HEK293 (cell line): ENCODE data around the gene PARK7.

ENCODE experiments used
- BCL11A ChIP-seq: fragments of 450-650 bp; formaldehyde crosslinking; IDR thresholded peaks from 2 replicates; pipeline ENCODE4 v1.5.1; 2016; ENCODE audit warnings: low read depth, missing biosample characterization, missing genetic modification characterization
- GFI1B ChIP-seq: fragments of 450-650 bp; formaldehyde crosslinking; IDR thresholded peaks from 2 replicates; pipeline ENCODE4 v1.5.1; 2016; ENCODE audit warnings: missing biosample characterization, missing genetic modification characterization
- KLF9 ChIP-seq: fragments of 450-650 bp; formaldehyde crosslinking; IDR thresholded peaks from 2 replicates; pipeline ENCODE4 v1.5.1; 2016; ENCODE audit warnings: missing biosample characterization, missing genetic modification characterization, low read depth
- RBAK ChIP-seq: fragments of 450-650 bp; formaldehyde crosslinking; IDR thresholded peaks from 2 replicates; pipeline ENCODE4 v1.5.1; 2016; ENCODE audit warnings: missing biosample characterization, missing genetic modification characterization
- REPIN1 ChIP-seq: fragments of 450-650 bp; formaldehyde crosslinking; IDR thresholded peaks from 2 replicates; pipeline ENCODE4 v1.5.1; 2017; ENCODE audit warnings: missing biosample characterization, missing genetic modification characterization, low read depth
- SCRT2 ChIP-seq: fragments of 450-650 bp; formaldehyde crosslinking; IDR thresholded peaks from 2 replicates; pipeline ENCODE4 v1.5.1; 2016; ENCODE audit warnings: missing biosample characterization, missing genetic modification characterization
- ZFP3 ChIP-seq: fragments of 450-650 bp; formaldehyde crosslinking; IDR thresholded peaks from 2 replicates; pipeline ENCODE4 v1.5.1; 2016; ENCODE audit warnings: low read depth, missing biosample characterization, missing genetic modification characterization
- ZIC2 ChIP-seq: fragments of 450-650 bp; formaldehyde crosslinking; IDR thresholded peaks from 2 replicates; pipeline ENCODE4 v1.5.1; 2016; ENCODE audit warnings: missing biosample characterization, missing genetic modification characterization
- ZNF175 ChIP-seq: fragments of 450-650 bp; formaldehyde crosslinking; IDR thresholded peaks from 2 replicates; pipeline ENCODE4 v1.5.1; 2016; ENCODE audit warnings: missing biosample characterization, missing genetic modification characterization
- ZNF221 ChIP-seq: fragments of 450-650 bp; formaldehyde crosslinking; IDR thresholded peaks from 2 replicates; pipeline ENCODE4 v1.5.1; 2017; ENCODE audit warnings: missing biosample characterization, missing genetic modification characterization, borderline replicate concordance
- ZNF302 ChIP-seq: fragments of 450-650 bp; formaldehyde crosslinking; IDR thresholded peaks from 2 replicates; pipeline ENCODE4 v1.5.1; 2016; ENCODE audit warnings: missing biosample characterization, missing genetic modification characterization, low read depth
- ZNF391 ChIP-seq: fragments of 450-650 bp; formaldehyde crosslinking; IDR thresholded peaks from 2 replicates; pipeline ENCODE4 v1.5.1; 2016; ENCODE audit warnings: low read depth, missing biosample characterization, missing genetic modification characterization, borderline replicate concordance
- ZNF394 ChIP-seq: fragments of 450-650 bp; formaldehyde crosslinking; IDR thresholded peaks from 2 replicates; pipeline ENCODE4 v1.5.1; 2016; ENCODE audit warnings: missing biosample characterization, missing genetic modification characterization, mild to moderate bottlenecking, moderate library complexity, borderline replicate concordance
- ZNF416 ChIP-seq: fragments of 450-650 bp; formaldehyde crosslinking; IDR thresholded peaks from 2 replicates; pipeline ENCODE4 v1.5.1; 2016; ENCODE audit warnings: missing biosample characterization, missing genetic modification characterization
- ZNF423 ChIP-seq: fragments of 450-650 bp; formaldehyde crosslinking; IDR thresholded peaks from 2 replicates; pipeline ENCODE4 v1.5.1; 2016; ENCODE audit warnings: missing biosample characterization, missing genetic modification characterization
- ZNF473 ChIP-seq: fragments of 450-650 bp; formaldehyde crosslinking; IDR thresholded peaks from 2 replicates; pipeline ENCODE4 v1.5.1; 2017; ENCODE audit warnings: missing biosample characterization, missing genetic modification characterization
- ZNF510 ChIP-seq: fragments of 450-650 bp; formaldehyde crosslinking; IDR thresholded peaks from 2 replicates; pipeline ENCODE4 v1.5.1; 2018; ENCODE audit warnings: mild to moderate bottlenecking, missing genetic modification characterization, missing biosample characterization; ENCODE audit not compliant: insufficient replicate concordance
- ZNF571 ChIP-seq: fragments of 450-650 bp; formaldehyde crosslinking; IDR thresholded peaks from 2 replicates; pipeline ENCODE4 v1.5.0; 2017; ENCODE audit warnings: missing biosample characterization, missing genetic modification characterization
- ZNF585B ChIP-seq: fragments of 450-650 bp; formaldehyde crosslinking; IDR thresholded peaks from 2 replicates; pipeline ENCODE4 v1.5.1; 2016; ENCODE audit warnings: missing biosample characterization, missing genetic modification characterization
- ZNF664 ChIP-seq: fragments of 450-650 bp; formaldehyde crosslinking; IDR thresholded peaks from 2 replicates; pipeline ENCODE4 v1.5.1; 2016; ENCODE audit warnings: missing biosample characterization, missing genetic modification characterization
- ZNF768 ChIP-seq: fragments of 450-650 bp; formaldehyde crosslinking; IDR thresholded peaks from 2 replicates; pipeline ENCODE4 v1.5.1; 2018; ENCODE audit warnings: missing biosample characterization, mild to moderate bottlenecking, missing genetic modification characterization
- ZNF843 ChIP-seq: fragments of 450-650 bp; formaldehyde crosslinking; IDR thresholded peaks from 2 replicates; pipeline ENCODE4 v1.5.1; 2016; ENCODE audit warnings: missing biosample characterization, missing genetic modification characterization
- TF ChIP-seq, protein P1 (sequence below): fragments of 450-650 bp; formaldehyde crosslinking; IDR thresholded peaks from 2 replicates; pipeline ENCODE4; 2016; ENCODE audit warnings: missing biosample characterization, missing genetic modification characterization
- TF ChIP-seq, protein P2 (sequence below): fragments of 450-650 bp; formaldehyde crosslinking; IDR thresholded peaks from 2 replicates; pipeline ENCODE4 v1.5.1; 2016; ENCODE audit warnings: missing biosample characterization, missing genetic modification characterization
- TF ChIP-seq, protein P3 (sequence below): fragments of 450-650 bp; formaldehyde crosslinking; IDR thresholded peaks from 2 replicates; pipeline ENCODE4 v1.5.1; 2016; ENCODE audit warnings: missing biosample characterization, missing genetic modification characterization
- TF ChIP-seq, protein P4 (sequence below): fragments of 450-650 bp; formaldehyde crosslinking; IDR thresholded peaks from 2 replicates; pipeline ENCODE4 v1.5.1; 2016; ENCODE audit warnings: missing biosample characterization, missing genetic modification characterization
- TF ChIP-seq, protein P5 (sequence below): fragments of 450-650 bp; formaldehyde crosslinking; IDR thresholded peaks from 2 replicates; pipeline ENCODE4 v1.5.1; 2017; ENCODE audit warnings: missing biosample characterization, missing genetic modification characterization
- TF ChIP-seq, protein P6 (sequence below): fragments of 450-650 bp; formaldehyde crosslinking; IDR thresholded peaks from 2 replicates; pipeline ENCODE4 v1.5.1; 2016; ENCODE audit warnings: missing biosample characterization, missing genetic modification characterization

Gene PARK7

DNA sequence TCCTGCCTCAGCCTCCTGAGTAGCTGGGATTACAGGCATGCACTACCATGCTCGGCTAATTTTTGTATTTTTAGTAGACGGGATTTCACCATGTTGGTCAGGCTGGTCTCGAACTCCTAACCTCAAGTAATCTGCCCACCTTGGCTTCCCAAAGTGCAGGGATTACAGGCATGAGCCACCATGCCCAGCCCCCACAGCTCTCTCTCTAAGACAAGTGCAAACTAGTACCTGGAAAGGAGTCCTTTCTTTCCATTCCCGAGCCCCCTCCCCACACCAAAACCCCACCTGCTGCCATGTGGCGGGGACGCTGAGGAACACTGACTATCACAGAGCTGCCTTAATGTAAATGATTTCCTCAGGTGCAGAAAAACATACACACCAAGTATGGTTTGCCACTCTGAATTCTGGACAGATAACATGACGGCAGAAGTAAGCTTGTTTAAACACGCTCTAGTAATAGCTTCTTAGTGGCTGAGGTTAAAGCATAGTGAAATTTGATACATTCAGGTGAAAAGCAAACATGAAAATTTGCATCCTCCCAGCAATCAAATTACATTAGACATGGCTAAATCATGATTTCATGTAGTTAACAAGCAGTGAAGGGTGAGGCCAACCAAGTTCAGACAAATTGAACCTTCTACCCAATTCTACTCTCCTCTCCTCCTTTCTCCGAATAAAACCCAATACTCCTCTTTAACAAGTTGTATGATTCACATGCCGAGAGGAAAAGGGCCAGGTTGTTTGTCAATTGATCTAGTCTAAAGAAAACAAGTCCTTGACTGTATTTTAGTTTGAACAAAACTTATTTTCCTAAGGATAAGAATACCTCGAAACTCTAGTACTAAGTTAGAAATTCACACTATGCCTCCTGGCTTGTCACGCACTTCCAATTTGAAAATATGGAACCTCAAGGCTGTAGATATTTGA, 44.8 kb downstream of the PARK7 start (continued):
- TF ChIP-seq SCRT2 (0 out of 2 replicates have a peak, but pooled peaks have one; percentile 38), ZNF302 (tag by site-specific recombination) (no peak), ZNF843 (tag by site-specific recombination) (peak; percentile 65), ZNF394 (tag by site-specific recombination) (peak; percentile 39; the same call in 1 of the 2 replicates), ZFP3 (tag by site-specific recombination) (no peak), BCL11A (tag by site-specific recombination) (peak; percentile 69; the same call in 1 of the 2 replicates), REPIN1 (no peak), ZNF473 (tag by site-specific recombination) (no peak), ZNF423 (no peak), ZNF391 (tag by site-specific recombination) (no peak), ZNF571 (no peak), GFI1B (tag by site-specific recombination) (no peak), RBAK (tag by site-specific recombination) (no peak), ZNF664 (no peak), KLF9 (no peak), ZNF175 (tag by site-specific recombination) (no peak), ZNF416 (tag by site-specific recombination) (no peak), ZNF510 (no peak), ZNF585B (tag by site-specific recombination) (no peak), ZIC2 (tag by site-specific recombination) (no peak), ZNF768 (tag by site-specific recombination) (no peak), ZNF221 (tag by site-specific recombination) (no peak)
- TF ChIP-seq, protein P1, sequence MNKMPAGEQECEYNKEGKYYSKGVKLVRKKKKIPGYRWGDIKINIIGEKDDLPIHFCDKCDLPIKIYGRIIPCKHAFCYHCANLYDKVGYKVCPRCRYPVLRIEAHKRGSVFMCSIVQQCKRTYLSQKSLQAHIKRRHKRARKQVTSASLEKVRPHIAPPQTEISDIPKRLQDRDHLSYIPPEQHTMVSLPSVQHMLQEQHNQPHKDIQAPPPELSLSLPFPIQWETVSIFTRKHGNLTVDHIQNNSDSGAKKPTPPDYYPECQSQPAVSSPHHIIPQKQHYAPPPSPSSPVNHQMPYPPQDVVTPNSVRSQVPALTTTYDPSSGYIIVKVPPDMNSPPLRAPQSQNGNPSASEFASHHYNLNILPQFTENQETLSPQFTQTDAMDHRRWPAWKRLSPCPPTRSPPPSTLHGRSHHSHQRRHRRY (tag by site-specific recombination), result no peak
- TF ChIP-seq, protein P2, sequence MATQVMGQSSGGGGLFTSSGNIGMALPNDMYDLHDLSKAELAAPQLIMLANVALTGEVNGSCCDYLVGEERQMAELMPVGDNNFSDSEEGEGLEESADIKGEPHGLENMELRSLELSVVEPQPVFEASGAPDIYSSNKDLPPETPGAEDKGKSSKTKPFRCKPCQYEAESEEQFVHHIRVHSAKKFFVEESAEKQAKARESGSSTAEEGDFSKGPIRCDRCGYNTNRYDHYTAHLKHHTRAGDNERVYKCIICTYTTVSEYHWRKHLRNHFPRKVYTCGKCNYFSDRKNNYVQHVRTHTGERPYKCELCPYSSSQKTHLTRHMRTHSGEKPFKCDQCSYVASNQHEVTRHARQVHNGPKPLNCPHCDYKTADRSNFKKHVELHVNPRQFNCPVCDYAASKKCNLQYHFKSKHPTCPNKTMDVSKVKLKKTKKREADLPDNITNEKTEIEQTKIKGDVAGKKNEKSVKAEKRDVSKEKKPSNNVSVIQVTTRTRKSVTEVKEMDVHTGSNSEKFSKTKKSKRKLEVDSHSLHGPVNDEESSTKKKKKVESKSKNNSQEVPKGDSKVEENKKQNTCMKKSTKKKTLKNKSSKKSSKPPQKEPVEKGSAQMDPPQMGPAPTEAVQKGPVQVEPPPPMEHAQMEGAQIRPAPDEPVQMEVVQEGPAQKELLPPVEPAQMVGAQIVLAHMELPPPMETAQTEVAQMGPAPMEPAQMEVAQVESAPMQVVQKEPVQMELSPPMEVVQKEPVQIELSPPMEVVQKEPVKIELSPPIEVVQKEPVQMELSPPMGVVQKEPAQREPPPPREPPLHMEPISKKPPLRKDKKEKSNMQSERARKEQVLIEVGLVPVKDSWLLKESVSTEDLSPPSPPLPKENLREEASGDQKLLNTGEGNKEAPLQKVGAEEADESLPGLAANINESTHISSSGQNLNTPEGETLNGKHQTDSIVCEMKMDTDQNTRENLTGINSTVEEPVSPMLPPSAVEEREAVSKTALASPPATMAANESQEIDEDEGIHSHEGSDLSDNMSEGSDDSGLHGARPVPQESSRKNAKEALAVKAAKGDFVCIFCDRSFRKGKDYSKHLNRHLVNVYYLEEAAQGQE (tag by site-specific recombination), result no peak
- TF ChIP-seq, protein P3, sequence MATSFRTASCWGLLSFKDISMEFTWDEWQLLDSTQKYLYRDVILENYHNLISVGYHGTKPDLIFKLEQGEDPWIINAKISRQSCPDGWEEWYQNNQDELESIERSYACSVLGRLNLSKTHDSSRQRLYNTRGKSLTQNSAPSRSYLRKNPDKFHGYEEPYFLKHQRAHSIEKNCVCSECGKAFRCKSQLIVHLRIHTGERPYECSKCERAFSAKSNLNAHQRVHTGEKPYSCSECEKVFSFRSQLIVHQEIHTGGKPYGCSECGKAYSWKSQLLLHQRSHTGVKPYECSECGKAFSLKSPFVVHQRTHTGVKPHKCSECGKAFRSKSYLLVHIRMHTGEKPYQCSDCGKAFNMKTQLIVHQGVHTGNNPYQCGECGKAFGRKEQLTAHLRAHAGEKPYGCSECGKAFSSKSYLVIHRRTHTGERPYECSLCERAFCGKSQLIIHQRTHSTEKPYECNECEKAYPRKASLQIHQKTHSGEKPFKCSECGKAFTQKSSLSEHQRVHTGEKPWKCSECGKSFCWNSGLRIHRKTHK, result no peak
- TF ChIP-seq, protein P4, sequence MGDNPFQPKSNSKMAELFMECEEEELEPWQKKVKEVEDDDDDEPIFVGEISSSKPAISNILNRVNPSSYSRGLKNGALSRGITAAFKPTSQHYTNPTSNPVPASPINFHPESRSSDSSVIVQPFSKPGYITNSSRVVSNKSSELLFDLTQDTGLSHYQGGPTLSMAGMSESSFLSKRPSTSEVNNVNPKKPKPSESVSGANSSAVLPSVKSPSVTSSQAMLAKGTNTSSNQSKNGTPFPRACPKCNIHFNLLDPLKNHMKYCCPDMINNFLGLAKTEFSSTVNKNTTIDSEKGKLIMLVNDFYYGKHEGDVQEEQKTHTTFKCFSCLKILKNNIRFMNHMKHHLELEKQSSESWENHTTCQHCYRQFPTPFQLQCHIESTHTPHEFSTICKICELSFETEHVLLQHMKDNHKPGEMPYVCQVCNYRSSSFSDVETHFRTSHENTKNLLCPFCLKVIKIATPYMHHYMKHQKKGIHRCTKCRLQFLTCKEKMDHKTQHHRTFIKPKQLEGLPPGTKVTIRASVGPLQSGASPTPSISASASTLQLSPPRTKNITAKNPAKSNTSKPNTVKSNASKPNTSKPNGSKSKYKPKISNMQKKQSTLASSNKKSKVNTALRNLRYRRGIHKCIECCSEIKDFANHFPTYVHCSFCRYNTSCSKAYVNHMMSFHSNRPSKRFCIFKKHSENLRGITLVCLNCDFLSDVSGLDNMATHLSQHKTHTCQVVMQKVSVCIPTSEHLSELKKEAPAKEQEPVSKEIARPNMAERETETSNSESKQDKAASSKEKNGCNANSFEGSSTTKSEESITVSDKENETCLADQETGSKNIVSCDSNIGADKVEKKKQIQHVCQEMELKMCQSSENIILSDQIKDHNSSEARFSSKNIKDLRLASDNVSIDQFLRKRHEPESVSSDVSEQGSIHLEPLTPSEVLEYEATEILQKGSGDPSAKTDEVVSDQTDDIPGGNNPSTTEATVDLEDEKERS (tag by site-specific recombination), result no peak
- TF ChIP-seq, protein P5, sequence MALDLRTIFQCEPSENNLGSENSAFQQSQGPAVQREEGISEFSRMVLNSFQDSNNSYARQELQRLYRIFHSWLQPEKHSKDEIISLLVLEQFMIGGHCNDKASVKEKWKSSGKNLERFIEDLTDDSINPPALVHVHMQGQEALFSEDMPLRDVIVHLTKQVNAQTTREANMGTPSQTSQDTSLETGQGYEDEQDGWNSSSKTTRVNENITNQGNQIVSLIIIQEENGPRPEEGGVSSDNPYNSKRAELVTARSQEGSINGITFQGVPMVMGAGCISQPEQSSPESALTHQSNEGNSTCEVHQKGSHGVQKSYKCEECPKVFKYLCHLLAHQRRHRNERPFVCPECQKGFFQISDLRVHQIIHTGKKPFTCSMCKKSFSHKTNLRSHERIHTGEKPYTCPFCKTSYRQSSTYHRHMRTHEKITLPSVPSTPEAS, result no peak
- TF ChIP-seq, protein P6, sequence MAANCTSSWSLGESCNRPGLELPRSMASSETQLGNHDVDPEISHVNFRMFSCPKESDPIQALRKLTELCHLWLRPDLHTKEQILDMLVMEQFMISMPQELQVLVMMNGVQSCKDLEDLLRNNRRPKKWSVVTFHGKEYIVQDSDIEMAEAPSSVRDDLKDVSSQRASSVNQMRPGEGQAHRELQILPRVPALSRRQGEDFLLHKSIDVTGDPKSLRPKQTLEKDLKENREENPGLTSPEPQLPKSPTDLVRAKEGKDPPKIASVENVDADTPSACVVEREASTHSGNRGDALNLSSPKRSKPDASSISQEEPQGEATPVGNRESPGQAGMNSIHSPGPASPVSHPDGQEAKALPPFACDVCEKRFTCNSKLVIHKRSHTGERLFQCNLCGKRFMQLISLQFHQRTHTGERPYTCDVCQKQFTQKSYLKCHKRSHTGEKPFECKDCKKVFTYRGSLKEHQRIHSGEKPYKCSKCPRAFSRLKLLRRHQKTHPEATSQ (tag by site-specific recombination), result no peak
